H1 (cell line): ENCODE measurements around the gene MBD5. TPM values are rescaled to one million over a fixed set of nuclear protein-coding genes. Genes with fewer than 3 reads are reported as not detected.

Experiments used
- CTCF ChIA-PET: fragments of 300-600 bp; sonication (Branson Sonifier 250); formaldehyde crosslinking; loops from one replicate; lab custom pipeline; 2021; ENCODE audit not compliant: partially characterized antibody; lab: Charles Lee
- POLR2A ChIA-PET: fragments of 300-600 bp; sonication (Branson Sonifier 250); formaldehyde crosslinking; loops from one replicate; lab custom pipeline; 2021; ENCODE audit warnings: inconsistent platforms; ENCODE audit not compliant: partially characterized antibody; lab: Charles Lee
- DNase-seq, 2 experiments: peaks; one replicate each; pipeline versions ENCODE4 v3.0.0 to v3.0.0-alpha.2; 2010 to 2022; ENCODE audit warnings: low spot score in 2 of 2, low read depth in 1 of 2, mixed read lengths in 1 of 2
- FAIRE-seq: peaks from 2 replicates; lab custom pipeline; 2011; peaks lifted over from hg19 to GRCh38; lab: Jason Lieb, UNC
- H2AFZ ChIP-seq: 2 replicates; pipeline ENCODE4 v1.8.1; 2012; ENCODE audit warnings: low read length, inconsistent platforms
- H2AK5ac ChIP-seq: 2 replicates; pipeline ENCODE4 v1.6.1; 2013; ENCODE audit warnings: low read depth, low read length
- H2BK120ac ChIP-seq: replicated peaks from 2 replicates; pipeline ENCODE3; 2013; ENCODE audit warnings: low read depth, low read length, inconsistent platforms
- H2BK12ac ChIP-seq: 2 replicates; pipeline ENCODE4 v1.6.1; 2013; ENCODE audit warnings: low read depth, low read length
- H2BK15ac ChIP-seq: 2 replicates; pipeline ENCODE4 v1.6.1; 2013; ENCODE audit warnings: low read length
- H2BK20ac ChIP-seq: 2 replicates; pipeline ENCODE4 v1.6.1; 2013; ENCODE audit warnings: low read length
- H2BK5ac ChIP-seq: 2 replicates; pipeline ENCODE4 v1.6.1; 2013; ENCODE audit warnings: low read depth, low read length
- H3K14ac ChIP-seq: 2 replicates; pipeline ENCODE4 v1.6.1; 2013; ENCODE audit warnings: inconsistent platforms; ENCODE audit not compliant: insufficient read length
- H3K18ac ChIP-seq: 2 replicates; pipeline ENCODE4 v1.6.1; 2013; ENCODE audit warnings: low read length; ENCODE audit errors: extremely low read depth
- H3K23ac ChIP-seq: 2 replicates; pipeline ENCODE4 v1.6.1; 2013; ENCODE audit warnings: inconsistent platforms; ENCODE audit not compliant: insufficient read length
- H3K23me2 ChIP-seq: 2 replicates; pipeline ENCODE4 v1.6.1; 2013; ENCODE audit warnings: low read depth, low read length
- H3K27ac ChIP-seq: 2 replicates; pipeline ENCODE4 v1.6.1; 2011; ENCODE audit warnings: low read depth, low read length, inconsistent platforms
- H3K27me3 ChIP-seq, 4 experiments: replicated peaks in 1 of 4; 1 replicate in 1 of 4; 2 replicates in 3 of 4; pipeline versions ENCODE4 v1.6.1 to v1.8.1; 2011 to 2013; ENCODE audit warnings: low read length in 3 of 4, mild to moderate bottlenecking in 3 of 4, inconsistent platforms in 2 of 4, mixed read lengths in 2 of 4, moderate library complexity in 1 of 4; ENCODE audit not compliant: control insufficient read depth in 3 of 4, insufficient read depth in 3 of 4; ENCODE audit errors: extremely low read depth in 1 of 4
- H3K36me3 ChIP-seq, 4 experiments: 2 replicates each; pipeline versions ENCODE4 v1.6.1 to v1.8.1; 2011 to 2013; ENCODE audit warnings: mild to moderate bottlenecking in 4 of 4, low read length in 3 of 4, moderate library complexity in 2 of 4, control low read depth in 1 of 4, inconsistent platforms in 1 of 4; ENCODE audit not compliant: insufficient read depth in 4 of 4, control insufficient read depth in 2 of 4
- H3K4ac ChIP-seq: replicated peaks from 2 replicates; pipeline ENCODE3; 2013; ENCODE audit warnings: low read length, low read depth, mixed read lengths, inconsistent platforms; ENCODE audit not compliant: insufficient read length
- H3K4me1 ChIP-seq, 4 experiments: replicated peaks in 1 of 4; 1 replicate in 1 of 4; 2 replicates in 3 of 4; pipeline versions ENCODE4 v1.6.1 to v1.8.1; 2011 to 2013; ENCODE audit warnings: low read length in 3 of 4, inconsistent platforms in 2 of 4, mixed read lengths in 1 of 4; ENCODE audit not compliant: insufficient read depth in 4 of 4, control insufficient read depth in 3 of 4
- H3K4me2 ChIP-seq, 2 experiments: 2 replicates each; pipeline versions ENCODE4 v1.6.1 to v1.8.1; 2011 to 2013; ENCODE audit warnings: low read depth in 2 of 2, low read length in 2 of 2, control low read depth in 1 of 2, inconsistent platforms in 1 of 2, mild to moderate bottlenecking in 1 of 2; ENCODE audit not compliant: insufficient read depth in 1 of 2
- H3K4me3 ChIP-seq, 4 experiments: fragments of 200-600, 300-600 bp in 1 of 4; sonication (generic), shearing (Covaris generic), sonication (Bioruptor Twin) in 1 of 4; 2 replicates each; pipeline versions ENCODE4 v1.5.1 to v1.8.1; 2011 to 2016; ENCODE audit warnings: low read length in 4 of 4, low read depth in 3 of 4, control low read depth in 2 of 4, inconsistent platforms in 2 of 4, mild to moderate bottlenecking in 2 of 4, mixed read lengths in 1 of 4, moderate library complexity in 1 of 4; ENCODE audit not compliant: insufficient read depth in 2 of 4; ENCODE audit errors: extremely low read depth in 1 of 4
- H3K56ac ChIP-seq: replicated peaks from 2 replicates; pipeline ENCODE3; 2013; ENCODE audit warnings: low read depth, mild to moderate bottlenecking, mixed read lengths, low read length, inconsistent platforms; ENCODE audit not compliant: insufficient read length
- H3K79me1 ChIP-seq: 2 replicates; pipeline ENCODE4 v1.6.1; 2013; ENCODE audit warnings: low read depth, low read length, control low read depth
- H3K79me2 ChIP-seq, 2 experiments: 2 replicates each; pipeline versions ENCODE4 v1.6.1 to v1.8.1; 2012 to 2013; ENCODE audit warnings: low read length in 2 of 2, mild to moderate bottlenecking in 2 of 2, inconsistent platforms in 1 of 2; ENCODE audit not compliant: insufficient read depth in 2 of 2, control insufficient read depth in 1 of 2
- H3K9ac ChIP-seq, 4 experiments: replicated peaks in 1 of 4; 1 replicate in 1 of 4; 2 replicates in 3 of 4; pipeline versions ENCODE4 v1.6.1 to v1.8.1; 2011 to 2013; ENCODE audit warnings: low read depth in 3 of 4, low read length in 3 of 4, control low read depth in 2 of 4, mild to moderate bottlenecking in 2 of 4, moderate library complexity in 2 of 4, inconsistent platforms in 1 of 4; ENCODE audit errors: extremely low read depth in 1 of 4
- H3K9me3 ChIP-seq, 2 experiments: 2 replicates each; pipeline versions ENCODE4 v1.6.1 to v1.8.1; 2012 to 2013; ENCODE audit warnings: mild to moderate bottlenecking in 2 of 2, moderate library complexity in 2 of 2, control low read depth in 1 of 2, inconsistent platforms in 1 of 2, low read depth in 1 of 2, low read length in 1 of 2, mixed read lengths in 1 of 2; ENCODE audit not compliant: insufficient read depth in 2 of 2
- H4K20me1 ChIP-seq, 2 experiments: replicated peaks in 1 of 2; 2 replicates each; pipeline versions ENCODE3 to v1.8.1; 2011 to 2013; ENCODE audit warnings: inconsistent platforms in 2 of 2, low read length in 2 of 2, mild to moderate bottlenecking in 1 of 2; ENCODE audit not compliant: insufficient read depth in 2 of 2, control insufficient read depth in 1 of 2
- H4K5ac ChIP-seq: 2 replicates; pipeline ENCODE4 v1.6.1; 2013; ENCODE audit warnings: low read length, low read depth, mixed read lengths, inconsistent platforms; ENCODE audit not compliant: insufficient read length
- H4K8ac ChIP-seq: 2 replicates; pipeline ENCODE4 v1.8.0; 2013; ENCODE audit warnings: mild to moderate bottlenecking, moderate library complexity, low read length, inconsistent platforms; ENCODE audit not compliant: insufficient read depth; ENCODE audit errors: extremely low read depth
- H4K91ac ChIP-seq: replicated peaks from 2 replicates; pipeline ENCODE3; 2013; ENCODE audit warnings: low read length, mixed read lengths, inconsistent platforms; ENCODE audit not compliant: insufficient read length
- CHD1 ChIP-seq: IDR thresholded peaks from 2 replicates; pipeline ENCODE4 v1.6.1; 2012; ENCODE audit warnings: low read depth, low read length, improper control_type of control experiment
- CTCF ChIP-seq, 3 experiments: IDR thresholded peaks; 1 replicate in 2 of 3; 2 replicates in 1 of 3; pipeline versions ENCODE4 v1.5.1 to v1.6.1; 2011; ENCODE audit warnings: low read length in 3 of 3, mild to moderate bottlenecking in 3 of 3, inconsistent platforms in 2 of 3, low read depth in 1 of 3, moderate library complexity in 1 of 3; ENCODE audit not compliant: insufficient read depth in 1 of 3; ENCODE audit errors: control extremely low read depth in 1 of 3
- EZH2 ChIP-seq: fragments of 200-600 bp; sonication (generic); IDR thresholded peaks from 2 replicates; pipeline ENCODE4 v1.7.1; 2012; ENCODE audit warnings: low read depth, mild to moderate bottlenecking, moderate library complexity, low read length, inconsistent platforms; ENCODE audit not compliant: severe bottlenecking
- POLR2A ChIP-seq, 2 experiments: IDR thresholded peaks; 1 replicate in 1 of 2; 2 replicates in 1 of 2; pipeline ENCODE4 v1.6.1; 2011; ENCODE audit warnings: low read depth in 2 of 2, low read length in 2 of 2, mild to moderate bottlenecking in 2 of 2; ENCODE audit errors: control extremely low read depth in 1 of 2
- SP4 ChIP-seq: IDR thresholded peaks from 2 replicates; pipeline ENCODE4 v1.6.1; 2012; ENCODE audit warnings: low read length, inconsistent platforms
- WGBS, 2 experiments: shearing (Covaris generic) in 1 of 2; methylation state at CpG; one replicate each; pipeline versions ENCODE4 v1.1.6 to v1.1.7; 2013 to 2015; ENCODE audit warnings: low lambda C conversion rate in 2 of 2, mixed read lengths in 2 of 2, inconsistent platforms in 1 of 2, low coverage in 1 of 2, missing lambda C conversion rate in 1 of 2; ENCODE audit not compliant: insufficient replicate concordance in 2 of 2, insufficient coverage in 1 of 2, insufficient read length in 1 of 2; ENCODE audit errors: extremely low coverage in 1 of 2, missing lambda C conversion rate in 1 of 2; 5-methylcytosine and 5-hydroxymethylcytosine counted together
- polyA plus RNA-seq, 7 experiments: library from polyadenylated mRNA; depleted of rRNA in 3 of 7; stranded (reverse) in 5 of 7; unstranded in 2 of 7; fragments of >200 nt in 5 of 7; fragments of 200-250 nt in 2 of 7; gene quantifications; 1 replicate in 5 of 7; 2 replicates in 1 of 7; 4 replicates in 1 of 7; pipeline versions ENCODE4 v1.2.1 to v1.2.3, GENCODE V29; 2011 to 2013; ENCODE audit warnings: missing spikeins in 2 of 7, mixed read lengths in 2 of 7
- total RNA-seq: library from RNA; stranded (reverse); fragmentation: NEBNext Ultra II Directional; extraction: Animal tissue kit (Norgen Biotek cat#: 25700); gene quantifications from 2 replicates; pipeline ENCODE4 v1.2.1, GENCODE V29; 2021

MBD5 gene
- total and polyA plus RNA-seq, 2 of the 8 experiments (the other 6 are each of a cell fraction or from before 2014, with no cell fraction given) = 9.7 to 29.4 TPM

GRCh38 chr2:148557844-148558436, 537.0 kb downstream of the MBD5 start:
- no peak overlapping the region for H3K27ac ChIP-seq

More at GRCh38 chr2:148557844-148558436, 537.0 kb downstream of the MBD5 start:
- Histone ChIP-seq H2AK5ac (no peak overlapping the region), H3K9me3 (peaks cover 0 to 8% of the 10 kb centered on the region in 2 experiments; a peak in 2 of 4 replicates), H2BK12ac (no peak overlapping the region), H4K91ac (no peak overlapping the region), H2BK15ac (no peak overlapping the region), H4K8ac (no peak overlapping the region), H3K18ac (no peak overlapping the region), H2BK20ac (no peak overlapping the region)
- POLR2A ChIA-PET = no interaction called here
- WGBS, 2 experiments = 98% methylated on average over 5 of the region's 5 CpGs; no CpG with 5 or more reads in 1 of the 2 experiments
- TF ChIP-seq CHD1 = no peak
- peak in 2 of 3 experiments; percentile 3 to 29; a peak in 1 of 4 replicates for TF ChIP-seq CTCF (IDR thresholded peaks at IDR 0.05; ENCODE audit: control extremely low read depth in 1 of 3, insufficient read depth in 1 of 3, low read depth in 1 of 3, low read length in 3 of 3)
- TF ChIP-seq SP4 = no peak
- TF ChIP-seq POLR2A (IDR thresholded peaks at IDR 0.05; ENCODE audit: control extremely low read depth in 1 of 2, low read depth in 2 of 2, low read length in 2 of 2) = no peak
- no peak for TF ChIP-seq EZH2
- TF ChIP-seq, all 59 proteins: peak for 1
- H3K23me2 ChIP-seq = no peaks in the 10 kb centered on the region
- FAIRE-seq (no peak), DNase-seq (no peak)
- H3K4ac ChIP-seq = no peak overlapping the region
- no peak overlapping the region for H3K4me2 ChIP-seq
- no peaks in the 10 kb centered on the region for H3K79me1 ChIP-seq
- no peak overlapping the region for H2AFZ ChIP-seq
- H4K5ac ChIP-seq = no peak overlapping the region
- H3K36me3 ChIP-seq = no peaks in the 10 kb centered on the region
- no peak overlapping the region for H2BK120ac ChIP-seq
- no peaks in the 10 kb centered on the region for H4K20me1 ChIP-seq
- no peak overlapping the region for H3K9ac ChIP-seq
- no peaks in the 10 kb centered on the region for H3K79me2 ChIP-seq
- H3K4me3 ChIP-seq = no peak overlapping the region
- CTCF ChIA-PET = interaction anchor here (0.8 kb wide), 1 partner anchor 432 kb away, joined by 3 read pairs; no protein-coding TSS in a partner anchor
- H3K56ac ChIP-seq = no peak overlapping the region
- no peak overlapping the region for H3K23ac ChIP-seq
- H3K27me3 ChIP-seq = peaks cover 0 to 4% (median 0%) of the 10 kb centered on the region in 4 experiments; a peak in 1 of 7 replicates
- no peak overlapping the region for H3K14ac ChIP-seq
- no peak overlapping the region for H2BK5ac ChIP-seq
- peaks cover 5 to 16% (median 10%) of the 10 kb centered on the region in 4 experiments; a peak in 6 of 7 replicates for H3K4me1 ChIP-seq
